Measurements from ENCODE around the gene SUGT1. TPM values are rescaled to one million over a fixed set of nuclear protein-coding genes. Genes with fewer than 3 reads are reported as not detected.
A peak's percentile ranks its signal among the peaks of the same experiment; 100 is the strongest.
"Not testable (repeated sequence)": the region's sequence is repeated elsewhere in the genome, so short reads cannot be mapped to it uniquely, and the experiment has no call there.

The SUGT1 gene
- total and polyA plus RNA-seq, 10 donors: 24.7 to 36.9 (median 28.8) TPM

DNA sequence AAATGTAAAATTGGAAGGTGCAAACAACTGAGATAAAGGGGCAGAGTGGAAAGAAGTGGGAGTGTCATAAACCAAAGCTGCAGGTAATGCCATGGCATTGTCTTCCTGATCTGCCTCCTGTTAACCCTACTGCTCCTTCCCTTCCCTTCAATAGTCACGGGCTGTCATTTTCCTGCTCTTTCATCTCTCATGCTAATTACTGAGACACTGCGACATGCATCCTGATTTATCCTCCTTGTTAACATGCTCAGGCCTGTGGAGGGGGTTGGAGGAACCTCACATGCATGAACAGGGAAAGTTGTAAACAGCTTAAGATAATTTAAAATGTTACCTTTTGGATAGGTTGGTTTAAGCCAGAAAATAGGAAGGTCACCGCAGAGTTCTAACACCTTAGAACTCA, 59.7 kb downstream of the SUGT1 start:
- WGBS, 5 donors: 82 to 88% (median 86%) methylated on average over 3 of the region's 3 CpGs
- Histone ChIP-seq H3K4me3 (no peak overlapping the region), H3K4me1 (peaks cover 0 to 15% (median 2%) of the 10 kb centered on the region in 6 donors), H3K9me3 (peaks cover 0 to 9% (median 3%) of the 10 kb centered on the region in 8 donors), H3K27me3 (replicated peaks in 1 of 7) (no peaks in the 10 kb centered on the region), H3K36me3 (no peaks in the 10 kb centered on the region), H3K27ac (no peak overlapping the region)
- TF ChIP-seq POLR2A (IDR thresholded peaks at IDR 0.05) (no peak), POLR2AphosphoS5 (IDR thresholded peaks at IDR 0.05) (no peak), CTCF (IDR thresholded peaks at IDR 0.05 in 8 of 11, conservative IDR thresholded peaks at IDR 0.05 in 3 of 11) (no peak)
- no peak for DNase-seq
- intact Hi-C loops (cut with DNase I; ENCODE audit: low total_unique reads): no loop called here

- DNase-seq: no peak
- 16 to 28% (median 23%) methylated on average over 3 of the region's 3 CpGs for WGBS, 5 donors
- Histone ChIP-seq H3K36me3 (no peaks in the 10 kb centered on the region), H3K27me3 (replicated peaks in 1 of 7) (no peaks in the 10 kb centered on the region), H3K4me1 (peaks cover 0 to 15% (median 2%) of the 10 kb centered on the region in 6 donors), H3K4me3 (no peak overlapping the region), H3K27ac (no peak overlapping the region), H3K9me3 (peaks cover 0 to 20% (median 16%) of the 10 kb centered on the region in 8 donors)
- TF ChIP-seq POLR2AphosphoS5 (IDR thresholded peaks at IDR 0.05) (peak in 1 of 3 donors; percentile 45), CTCF (IDR thresholded peaks at IDR 0.05 in 8 of 11, conservative IDR thresholded peaks at IDR 0.05 in 3 of 11) (no peak)
- intact Hi-C loops (cut with DNase I; ENCODE audit: low total_unique reads): no loop called here
Measured at GRCh38 chr13:52713894-52714293, 61.3 kb downstream of the SUGT1 start.

- intact Hi-C loops (cut with DNase I; ENCODE audit: low total_unique reads); H3K4me1 ChIP-seq; H3K36me3 ChIP-seq; H3K27ac ChIP-seq; DNase-seq; H3K4me3 ChIP-seq: not testable (repeated sequence)
- H3K9me3 ChIP-seq: peaks cover 0 to 23% (median 17%) of the 10 kb centered on the region in 8 donors
- 69 to 78% (median 73%) methylated on average over 6 to 7 of the region's 7 CpGs for WGBS, 5 donors
- peaks cover 0 to 24% (median 3%) of the 10 kb centered on the region in 7 donors for H3K27me3 ChIP-seq (replicated peaks in 1 of 7)
Measured at GRCh38 chr13:52720904-52721303, 68.3 kb downstream of the SUGT1 start.

- 83 to 95% (median 94%) methylated on average over 1 to 2 of the region's 2 CpGs for WGBS, 5 donors
- H3K27ac ChIP-seq; DNase-seq; H3K36me3 ChIP-seq; intact Hi-C loops (cut with DNase I; ENCODE audit: low total_unique reads); H3K4me1 ChIP-seq; H3K4me3 ChIP-seq: not testable (repeated sequence)
- H3K9me3 ChIP-seq: peaks cover 0 to 27% (median 17%) of the 10 kb centered on the region in 8 donors
- peaks cover 0 to 24% (median 3%) of the 10 kb centered on the region in 7 donors for H3K27me3 ChIP-seq (replicated peaks in 1 of 7)
Measured at GRCh38 chr13:52721356-52721755, 68.7 kb downstream of the SUGT1 start.

GRCh38 chr13:52723181-52723580, 70.5 kb downstream of the SUGT1 start:
- TF ChIP-seq POLR2A (IDR thresholded peaks at IDR 0.05) (no peak), POLR2AphosphoS5 (IDR thresholded peaks at IDR 0.05) (no peak), CTCF (IDR thresholded peaks at IDR 0.05 in 8 of 11, conservative IDR thresholded peaks at IDR 0.05 in 3 of 11) (no peak)
- Histone ChIP-seq H3K36me3 (no peaks in the 10 kb centered on the region), H3K27ac (no peak overlapping the region), H3K27me3 (replicated peaks in 1 of 7) (peaks cover 0 to 24% (median 3%) of the 10 kb centered on the region in 7 donors), H3K4me3 (no peak overlapping the region), H3K9me3 (peaks cover 0 to 25% (median 10%) of the 10 kb centered on the region in 8 donors), H3K4me1 (no peaks in the 10 kb centered on the region)
- no peak for DNase-seq
- intact Hi-C loops (cut with DNase I; ENCODE audit: low total_unique reads): no loop called here
- 72 to 90% (median 82%) methylated on average over 4 of the region's 4 CpGs for WGBS, 5 donors

All from spleen (tissue), 11 donors.